GM18867 (cell line): ENCODE results near the gene ZNF304.

Experiments used
- ATAC-seq: cut with Tn5 transposase; IDR thresholded peaks from one replicate; pipeline ENCODE4 v1.9.1; 2021; ENCODE audit warnings: mild to moderate bottlenecking, moderate library complexity; ENCODE audit not compliant: unreplicated experiment

Gene ZNF304

GRCh38 chr19:57350877-57351805, at the start of gene ZNF304:
Gene ZNF304 (plus strand): TSS chr19:57351271. CDS start chr19:57351665, 394 bp downstream.
- peak; percentile 98 for ATAC-seq

DNA sequence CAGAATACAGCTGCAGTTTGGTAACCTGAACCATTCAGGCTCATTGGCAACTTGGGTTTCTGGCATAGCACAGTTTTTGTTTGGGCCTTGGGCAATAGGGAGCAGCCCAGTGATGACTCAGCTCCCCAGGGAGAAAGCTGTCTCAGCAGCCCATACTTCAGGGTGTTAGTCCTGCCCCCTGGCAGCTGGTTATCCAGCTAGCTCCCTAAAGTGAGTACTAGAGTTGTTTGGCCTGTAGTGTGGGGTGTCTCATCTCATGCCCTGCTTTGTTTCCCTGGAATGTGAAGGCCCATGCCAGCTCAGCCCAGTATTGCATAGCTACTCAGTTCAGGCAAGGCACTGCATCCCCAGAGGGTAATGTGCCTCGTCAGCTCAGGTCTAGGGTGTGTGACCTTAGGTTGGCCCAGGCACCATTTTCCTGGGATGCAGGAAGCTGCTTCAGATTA, 49.0 kb upstream of the ZNF304 start:
- ATAC-seq: no peak

DNA sequence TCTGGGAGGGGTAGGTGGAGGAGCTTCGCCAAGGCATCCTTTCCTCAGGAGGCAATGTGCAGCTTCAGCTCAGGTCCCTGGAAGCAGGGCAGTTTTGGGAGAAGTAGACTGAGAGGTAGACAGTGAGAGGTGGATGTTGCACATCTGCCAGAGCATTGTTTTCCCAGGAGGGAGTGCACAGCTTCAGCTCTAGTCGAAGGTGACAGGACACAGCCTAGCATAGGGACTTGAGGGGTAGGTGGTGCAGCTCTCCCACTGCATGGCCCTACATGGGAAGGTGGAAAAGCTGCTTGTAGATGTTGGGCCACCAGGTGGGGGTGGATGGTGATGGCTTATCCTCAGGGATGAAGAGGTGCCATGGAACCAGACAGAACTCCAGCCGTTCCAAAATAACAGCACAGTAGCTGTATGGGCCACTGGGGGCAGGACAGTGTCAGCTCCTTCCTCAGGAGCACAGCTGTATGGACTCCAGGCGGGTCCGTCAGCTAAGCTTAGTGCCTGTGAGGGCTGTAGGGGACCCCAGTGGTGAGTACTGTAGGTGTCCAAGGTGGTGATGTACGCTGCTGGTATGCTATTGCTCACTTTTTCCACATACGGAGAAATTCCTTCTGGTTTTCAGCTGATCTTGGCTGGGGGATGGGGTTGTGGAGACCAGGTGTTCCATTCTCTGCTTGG, 48.2 kb upstream of the ZNF304 start:
- ATAC-seq: no peak

DNA sequence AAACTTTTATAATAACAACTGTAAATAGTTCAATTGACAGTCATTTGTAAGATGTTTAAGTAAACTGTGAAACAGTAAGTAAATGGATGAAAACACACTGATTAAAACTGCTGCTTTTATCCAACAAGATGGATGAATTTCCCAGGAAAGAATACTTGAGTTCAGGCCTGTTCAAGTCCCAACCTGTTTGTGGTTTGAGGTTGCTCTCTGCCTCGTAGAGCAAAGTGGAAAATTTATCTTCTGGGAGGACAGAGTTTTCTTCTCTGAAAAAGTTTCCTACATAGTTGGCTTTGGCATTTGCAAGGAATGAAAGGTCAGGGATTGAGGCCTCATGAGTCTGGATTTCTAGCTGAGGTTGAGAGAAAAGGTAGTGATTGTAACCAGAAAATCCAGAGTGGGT, 46.0 kb upstream of the ZNF304 start:
- no peak for ATAC-seq

DNA sequence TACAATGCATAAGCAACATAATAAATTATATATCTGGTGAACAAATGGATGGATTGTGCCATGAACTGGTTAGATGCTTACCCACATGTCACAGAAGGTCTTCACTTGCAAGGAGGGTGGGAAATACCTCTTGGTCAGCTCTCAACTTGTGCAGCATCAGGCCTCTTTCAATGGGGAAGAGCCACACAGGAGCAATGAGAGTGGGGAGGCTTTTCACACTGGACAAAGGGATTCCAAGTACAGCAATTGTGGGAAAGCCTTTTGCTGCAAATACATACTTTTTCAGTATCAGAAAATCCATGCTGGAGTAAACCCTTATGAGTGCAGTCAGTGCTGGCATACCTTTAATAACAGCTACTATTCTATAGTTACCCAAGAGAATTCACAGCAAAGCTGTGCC, 42.6 kb upstream of the ZNF304 start:
- no peak for ATAC-seq

GRCh38 chr19:57310792-57311191, 40.3 kb upstream of the ZNF304 start:
- no peak for ATAC-seq

GRCh38 chr19:57314146-57314545, 36.9 kb upstream of the ZNF304 start:
- no peak for ATAC-seq

DNA sequence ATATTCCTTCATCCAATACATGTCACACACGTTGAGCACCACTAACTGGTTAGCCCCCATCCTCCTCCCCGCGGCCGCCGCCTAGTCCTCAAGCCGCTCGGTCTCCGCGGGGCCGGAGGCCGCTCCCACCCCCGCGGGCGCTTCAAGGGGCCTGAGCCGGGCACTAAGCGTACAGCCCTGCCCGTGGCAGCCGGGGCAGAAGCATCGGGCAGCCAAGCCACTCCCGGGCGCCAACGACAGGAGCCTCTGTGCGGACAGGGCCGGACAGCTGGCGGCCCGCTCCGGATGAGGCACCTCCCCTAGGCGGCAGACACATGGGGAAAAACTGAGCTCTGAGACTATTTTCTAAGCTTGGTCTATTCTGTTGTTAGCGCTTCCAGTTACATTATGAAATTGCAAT, 33.6 kb upstream of the ZNF304 start:
- ATAC-seq: no peak

DNA sequence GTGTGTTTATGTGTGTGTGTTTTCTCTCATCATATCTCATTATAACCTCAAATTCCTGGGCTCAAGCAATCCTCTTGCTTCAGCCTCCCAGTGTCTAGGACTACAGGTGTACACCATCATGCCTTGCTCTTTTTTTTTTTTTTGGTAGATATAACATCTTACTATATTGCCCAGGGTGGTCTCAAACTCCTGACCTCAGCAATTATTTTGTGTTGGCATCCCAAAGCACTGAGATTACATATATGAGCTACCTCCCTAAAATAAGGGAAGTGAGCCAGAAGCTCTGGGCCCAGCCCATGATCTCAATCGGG, 31.2 kb upstream of the ZNF304 start:
- peak; percentile 3 for ATAC-seq

GRCh38 chr19:57320180-57321084, 30.6 kb upstream of the ZNF304 start, which contains the start of gene ZNF543:
Gene ZNF543 (plus strand): TSS chr19:57320472. CDS start chr19:57320854, 382 bp downstream.
- ATAC-seq: peak; percentile 98

GRCh38 chr19:57321116-57321515, 30.0 kb upstream of the ZNF304 start:
- ATAC-seq: no peak

DNA sequence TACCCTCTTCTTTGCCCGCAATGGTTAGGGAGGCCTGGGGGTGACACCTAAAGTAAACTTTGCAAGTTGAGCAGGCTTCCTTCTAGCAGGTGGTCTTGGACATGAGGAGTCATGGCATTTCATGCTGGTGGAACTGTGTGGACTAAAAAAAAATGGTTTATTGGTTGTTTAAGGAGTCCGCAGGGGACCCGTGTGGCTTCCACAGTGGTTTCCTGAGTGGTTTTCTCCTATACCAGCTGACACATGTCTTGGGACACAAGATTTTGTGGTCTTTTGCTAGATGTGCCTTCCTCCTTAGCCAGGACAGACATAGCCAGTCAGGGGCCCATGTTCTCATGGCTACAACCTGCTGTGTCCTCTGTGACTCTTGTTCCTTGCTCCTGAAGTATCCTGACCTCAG, 29.3 kb upstream of the ZNF304 start:
- no peak for ATAC-seq

- no peak for ATAC-seq
Measured at GRCh38 chr19:57324992-57325391, 26.1 kb upstream of the ZNF304 start.

GRCh38 chr19:57327993-57328392, 23.1 kb upstream of the ZNF304 start:
- ATAC-seq: no peak

DNA sequence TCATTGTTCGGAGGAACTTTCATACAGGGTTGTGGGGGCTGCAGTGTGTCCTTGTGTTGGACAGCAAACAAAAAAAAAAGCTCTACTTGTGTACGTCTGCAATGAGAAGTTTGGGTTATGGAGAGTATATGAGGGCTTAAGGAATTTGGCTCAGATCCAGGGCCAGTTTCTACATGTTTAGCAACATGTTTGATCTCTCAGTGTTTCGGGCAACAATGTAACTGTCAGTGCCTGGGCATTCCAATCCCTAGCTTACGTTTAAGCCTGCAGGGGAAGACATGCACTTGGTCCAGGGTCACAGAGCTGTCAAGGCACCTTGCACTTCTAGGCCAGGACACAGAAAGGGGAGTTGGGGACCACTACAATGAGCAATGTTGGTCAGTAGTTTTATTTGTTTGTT, 16.9 kb upstream of the ZNF304 start:
- ATAC-seq: no peak

DNA sequence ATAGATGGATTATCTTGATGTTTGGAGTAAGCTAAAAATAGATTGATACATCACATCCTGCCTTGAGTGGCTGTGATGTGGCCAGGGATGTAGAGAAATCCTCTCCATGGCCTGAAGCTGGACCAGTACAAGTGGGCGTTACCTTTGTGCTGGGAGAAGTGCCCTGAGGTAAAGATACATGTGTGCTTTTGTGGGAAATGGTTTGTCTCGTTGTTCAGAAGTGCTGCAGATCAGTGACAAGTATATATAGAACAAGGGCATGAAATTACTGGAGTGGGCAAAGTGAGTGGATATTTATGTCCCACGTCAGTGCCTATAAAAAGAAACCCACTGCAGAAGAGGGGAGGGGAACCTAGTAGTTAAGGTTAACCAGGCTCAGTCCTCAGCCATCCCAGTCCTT, 12.2 kb upstream of the ZNF304 start:
- no peak for ATAC-seq

- ATAC-seq: no peak
Measured at GRCh38 chr19:57342582-57342981, 8.5 kb upstream of the ZNF304 start.

GRCh38 chr19:57348136-57348535, 2.9 kb upstream of the ZNF304 start:
- no peak for ATAC-seq

GRCh38 chr19:57351867-57352266, 796 bp downstream of the ZNF304 start:
- no peak for ATAC-seq

DNA sequence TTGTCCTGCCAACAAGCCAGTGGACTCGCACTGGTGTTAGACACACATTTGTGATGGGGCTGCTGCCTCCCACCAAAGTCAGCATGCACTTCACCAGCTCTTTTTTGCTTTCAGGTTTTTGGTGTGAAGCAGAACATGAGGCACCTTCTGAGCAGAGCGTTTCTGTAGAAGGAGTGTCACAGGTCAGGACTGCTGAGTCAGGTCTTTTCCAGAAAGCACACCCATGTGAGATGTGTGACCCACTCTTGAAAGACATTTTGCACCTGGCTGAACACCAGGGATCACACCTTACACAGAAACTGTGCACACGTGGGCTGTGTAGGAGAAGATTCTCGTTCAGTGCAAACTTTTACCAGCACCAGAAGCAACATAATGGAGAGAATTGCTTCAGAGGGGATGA, 4.8 kb downstream of the ZNF304 start:
- no peak for ATAC-seq

- no peak for ATAC-seq
Measured at GRCh38 chr19:57357406-57357805, 6.3 kb downstream of the ZNF304 start.
